Prostate gland (tissue), 2 donors: ENCODE data around the gene ALDH3A2. TPM values are rescaled to one million over a fixed set of nuclear protein-coding genes. Genes with fewer than 3 reads are reported as not detected.
"Not testable (repeated sequence)": the region's sequence is repeated elsewhere in the genome, so short reads cannot be mapped to it uniquely, and the experiment has no call there.

Source experiments
- DNase-seq: peaks from one replicate; pipeline ENCODE4 v3.0.0-alpha.2; 2019; ENCODE audit warnings: low spot score
- H3K27ac ChIP-seq, 2 donors: fragments of 200-600 bp; sonication (generic); 2 replicates each; pipeline ENCODE4 v1.5.1; 2017 to 2019
- H3K27me3 ChIP-seq: fragments of 200-600 bp; sonication (generic); replicated peaks from 2 replicates; pipeline ENCODE4 v1.5.1; 2019; ENCODE audit not compliant: insufficient read depth
- H3K36me3 ChIP-seq, 2 donors: fragments of 200-600 bp; sonication (generic); 1 replicate in 1 of 2; 2 replicates in 1 of 2; pipeline versions ENCODE4 v1.5.1 to v1.8.1; 2017 to 2019
- H3K4me1 ChIP-seq: fragments of 200-600 bp; sonication (generic); replicated peaks from 2 replicates; pipeline ENCODE4 v1.5.1; 2019
- H3K4me3 ChIP-seq, 2 donors: fragments of 200-600 bp; sonication (generic); 2 replicates each; pipeline ENCODE4 v1.5.1; 2017 to 2019
- H3K9me3 ChIP-seq: fragments of 200-600 bp; sonication (generic); 2 replicates; pipeline ENCODE4 v1.5.1; 2017
- CTCF ChIP-seq, 4 experiments: fragments of 200-600 bp in 2 of 4; fragments of 450-650 bp in 2 of 4; sonication (generic) in 2 of 4; IDR thresholded peaks; 1 replicate in 3 of 4; 2 replicates in 1 of 4; pipeline ENCODE4 v1.5.1; 2016 to 2019; ENCODE audit warnings: antibody characterized with exemption in 4 of 4, mild to moderate bottlenecking in 2 of 4, moderate library complexity in 2 of 4
- POLR2A ChIP-seq: fragments of 450-650 bp; IDR thresholded peaks from one replicate; pipeline ENCODE4 v1.6.1; 2016; ENCODE audit warnings: antibody characterized with exemption, mild to moderate bottlenecking
- POLR2AphosphoS5 ChIP-seq: sonication (generic); formaldehyde crosslinking; IDR thresholded peaks from one replicate; pipeline ENCODE4 v1.6.1; 2017; ENCODE audit warnings: antibody characterized with exemption
- WGBS: methylation state at CpG from one replicate; pipeline ENCODE4 v1.1.5; 2018; 5-methylcytosine and 5-hydroxymethylcytosine counted together
- intact Hi-C: fragments of 100-400 bp; cut with DNase I; formaldehyde crosslinking; loops from one replicate; pipeline ENCODE4 v1.14.2; 2022
- total RNA-seq, 2 donors: library from RNA; depleted of rRNA; stranded (reverse); fragments of >200 nt; gene quantifications; one replicate each; pipeline ENCODE4 v1.1.0, GENCODE V29; 2016

ALDH3A2 gene
- total RNA-seq, 2 donors from 2014 or later = 202 to 357 TPM

GRCh38 chr17:19660219-19660870 is 11.8 kb downstream of the ALDH3A2 start:
- Histone ChIP-seq H3K4me3 (no peak overlapping the region), H3K4me1 (peaks cover 11% of the 10 kb centered on the region), H3K36me3 (no peaks in the 10 kb centered on the region), H3K27ac (peak overlapping the region; percentile 9 to 67), H3K27me3 (no peaks in the 10 kb centered on the region), H3K9me3 (no peaks in the 10 kb centered on the region)
- TF ChIP-seq POLR2AphosphoS5 (peak; percentile 64), POLR2A (no peak)
- intact Hi-C loops = no loop called here
- 54% methylated on average over 6 of the region's 6 CpGs for WGBS
- no peak for DNase-seq

- WGBS = 84% methylated on average over 3 of the region's 3 CpGs
- Histone ChIP-seq H3K4me3 (no peak overlapping the region), H3K27me3 (no peaks in the 10 kb centered on the region), H3K36me3 (no peaks in the 10 kb centered on the region), H3K4me1 (peaks cover 11% of the 10 kb centered on the region), H3K27ac (peak overlapping the region; percentile 9 to 67), H3K9me3 (no peaks in the 10 kb centered on the region)
- TF ChIP-seq POLR2AphosphoS5 = no peak
- TF ChIP-seq CTCF (IDR thresholded peaks at IDR 0.05) = no peak
- no peak for TF ChIP-seq POLR2A
- intact Hi-C loops = no loop called here
- no peak for DNase-seq
Measured at GRCh38 chr17:19661121-19661520, 12.6 kb downstream of the ALDH3A2 start.

GRCh38 chr17:19663097-19663496 is 14.5 kb downstream of the ALDH3A2 start:
- 89% methylated on average over 6 of the region's 6 CpGs for WGBS
- no peak for TF ChIP-seq POLR2A
- TF ChIP-seq POLR2AphosphoS5 = no peak
- no peak for TF ChIP-seq CTCF (IDR thresholded peaks at IDR 0.05)
- Histone ChIP-seq H3K4me1 (peaks cover 7% of the 10 kb centered on the region), H3K9me3 (no peaks in the 10 kb centered on the region), H3K36me3 (no peaks in the 10 kb centered on the region), H3K27ac (no peak overlapping the region), H3K4me3 (no peak overlapping the region), H3K27me3 (no peaks in the 10 kb centered on the region)
- no peak for DNase-seq
- intact Hi-C loops = no loop called here

- H3K4me3 ChIP-seq = no peak overlapping the region
- TF ChIP-seq POLR2AphosphoS5 = no peak
- TF ChIP-seq POLR2A = no peak
- TF ChIP-seq CTCF (IDR thresholded peaks at IDR 0.05) = no peak
- whole genome bisulfite sequencing = 59% methylated on average over 5 of the region's 5 CpGs
- intact Hi-C loops = no loop called here
- no peak overlapping the region for H3K27ac ChIP-seq
- no peaks in the 10 kb centered on the region for H3K36me3 ChIP-seq
- H3K27me3 ChIP-seq = no peaks in the 10 kb centered on the region
- no peak for DNase-seq
- H3K4me1 ChIP-seq = peaks cover 7% of the 10 kb centered on the region
- no peaks in the 10 kb centered on the region for H3K9me3 ChIP-seq
Measured at GRCh38 chr17:19664136-19664820, 15.7 kb downstream of the ALDH3A2 start.

- Histone ChIP-seq H3K9me3 (no peaks in the 10 kb centered on the region), H3K36me3 (no peaks in the 10 kb centered on the region), H3K27me3 (no peaks in the 10 kb centered on the region), H3K4me3 (no peak overlapping the region), H3K27ac (no peak overlapping the region), H3K4me1 (peaks cover 7% of the 10 kb centered on the region)
- intact Hi-C loops = no loop called here
- TF ChIP-seq POLR2AphosphoS5 = no peak
- no peak for TF ChIP-seq POLR2A
- no peak for TF ChIP-seq CTCF (IDR thresholded peaks at IDR 0.05)
- no peak for DNase-seq
- WGBS = 84% methylated on average over 4 of the region's 4 CpGs
Measured at GRCh38 chr17:19664821-19665181, 16.2 kb downstream of the ALDH3A2 start.

- WGBS = 90% methylated on average over 7 of the region's 7 CpGs
- intact Hi-C loops, H3K36me3 ChIP-seq: not testable (repeated sequence)
Measured at GRCh38 chr17:19669680-19670079, 21.1 kb downstream of the ALDH3A2 start.

More at GRCh38 chr17:19669680-19670079, 21.1 kb downstream of the ALDH3A2 start:
- not testable (repeated sequence) for H3K4me1 ChIP-seq, H3K27me3 ChIP-seq, H3K27ac ChIP-seq, H3K4me3 ChIP-seq, H3K9me3 ChIP-seq, DNase-seq
